Measurements from ENCODE around the gene ERAS. TPM values are rescaled to one million over a fixed set of nuclear protein-coding genes. Genes with fewer than 3 reads are reported as not detected.
"Not testable (repeated sequence)": the region's sequence is repeated elsewhere in the genome, so short reads cannot be mapped to it uniquely, and the experiment has no call there.

The ERAS gene
- total and polyA plus RNA-seq, 4 donors: not detected

DNA sequence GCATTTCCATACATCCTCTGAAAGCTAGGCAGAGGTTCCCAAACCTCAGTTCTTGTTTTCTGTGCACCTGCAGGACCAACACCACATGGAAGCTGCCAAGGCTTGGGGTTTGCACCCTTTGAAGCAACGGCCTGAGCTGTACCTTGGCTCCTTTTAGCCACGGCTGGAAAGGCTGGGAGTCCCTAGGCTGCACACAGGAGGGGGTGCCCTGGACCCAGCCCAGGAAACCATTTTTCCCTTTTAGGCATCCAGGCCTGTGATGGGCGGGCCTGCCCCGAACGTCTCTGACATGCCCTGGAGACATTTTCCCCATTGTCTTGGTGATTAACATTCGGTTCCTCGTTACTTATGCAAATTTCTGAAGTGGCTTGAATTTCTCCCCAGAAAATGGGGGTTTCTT is 26.5 kb downstream of the ERAS start:
- 88% methylated on average over 7 of the region's 7 CpGs for WGBS
- TF ChIP-seq, protein P1, sequence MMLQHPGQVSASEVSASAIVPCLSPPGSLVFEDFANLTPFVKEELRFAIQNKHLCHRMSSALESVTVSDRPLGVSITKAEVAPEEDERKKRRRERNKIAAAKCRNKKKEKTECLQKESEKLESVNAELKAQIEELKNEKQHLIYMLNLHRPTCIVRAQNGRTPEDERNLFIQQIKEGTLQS (IDR thresholded peaks at IDR 0.05): no peak
- no peak for TF ChIP-seq FOXA1 (IDR thresholded peaks at IDR 0.05)
- no peak for TF ChIP-seq RAD21 (IDR thresholded peaks at IDR 0.05)
- no peak for TF ChIP-seq GABPA (IDR thresholded peaks at IDR 0.05 in 1 of 2, conservative IDR thresholded peaks at IDR 0.05 in 1 of 2)
- TF ChIP-seq JUND (IDR thresholded peaks at IDR 0.05): no peak
- no peak for TF ChIP-seq TAF1 (conservative IDR thresholded peaks at IDR 0.05)
- no peak for TF ChIP-seq SP1 (IDR thresholded peaks at IDR 0.05)
- TF ChIP-seq RXRA (IDR thresholded peaks at IDR 0.05): no peak
- TF ChIP-seq EGR1 (IDR thresholded peaks at IDR 0.05; ENCODE audit: low read depth in 2 of 2): no peak
- TF ChIP-seq, protein P2, sequence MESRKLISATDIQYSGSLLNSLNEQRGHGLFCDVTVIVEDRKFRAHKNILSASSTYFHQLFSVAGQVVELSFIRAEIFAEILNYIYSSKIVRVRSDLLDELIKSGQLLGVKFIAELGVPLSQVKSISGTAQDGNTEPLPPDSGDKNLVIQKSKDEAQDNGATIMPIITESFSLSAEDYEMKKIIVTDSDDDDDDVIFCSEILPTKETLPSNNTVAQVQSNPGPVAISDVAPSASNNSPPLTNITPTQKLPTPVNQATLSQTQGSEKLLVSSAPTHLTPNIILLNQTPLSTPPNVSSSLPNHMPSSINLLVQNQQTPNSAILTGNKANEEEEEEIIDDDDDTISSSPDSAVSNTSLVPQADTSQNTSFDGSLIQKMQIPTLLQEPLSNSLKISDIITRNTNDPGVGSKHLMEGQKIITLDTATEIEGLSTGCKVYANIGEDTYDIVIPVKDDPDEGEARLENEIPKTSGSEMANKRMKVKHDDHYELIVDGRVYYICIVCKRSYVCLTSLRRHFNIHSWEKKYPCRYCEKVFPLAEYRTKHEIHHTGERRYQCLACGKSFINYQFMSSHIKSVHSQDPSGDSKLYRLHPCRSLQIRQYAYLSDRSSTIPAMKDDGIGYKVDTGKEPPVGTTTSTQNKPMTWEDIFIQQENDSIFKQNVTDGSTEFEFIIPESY (IDR thresholded peaks at IDR 0.05): no peak
- no peak for TF ChIP-seq YY1 (IDR thresholded peaks at IDR 0.05)
- H3K27me3 ChIP-seq (ENCODE audit: control insufficient read depth in 4 of 4, insufficient read depth in 4 of 4, low read length in 3 of 4): peaks cover 0 to 4% (median 0%) of the 10 kb centered on the region in 4 donors
- H3K9ac ChIP-seq (ENCODE audit: low read depth in 1 of 2, low read length in 2 of 2): no peak overlapping the region
- no peak for DNase-seq (ENCODE audit: low spot score)
- H3K4me3 ChIP-seq (ENCODE audit: low read depth in 1 of 3, low read length in 3 of 3): no peak overlapping the region
- H3K36me3 ChIP-seq (ENCODE audit: control insufficient read depth in 4 of 4, insufficient read depth in 3 of 4, low read depth in 1 of 4, low read length in 3 of 4): no peaks in the 10 kb centered on the region
- no peaks in the 10 kb centered on the region for H3K4me1 ChIP-seq (ENCODE audit: control insufficient read depth in 4 of 4, insufficient read depth in 4 of 4, low read length in 3 of 4)
- no peak overlapping the region for H3K27ac ChIP-seq (ENCODE audit: low read depth in 1 of 2, low read length in 2 of 2)
- no peaks in the 10 kb centered on the region for H3K9me3 ChIP-seq (ENCODE audit: control insufficient read depth in 4 of 4, low read length in 3 of 4)

DNA sequence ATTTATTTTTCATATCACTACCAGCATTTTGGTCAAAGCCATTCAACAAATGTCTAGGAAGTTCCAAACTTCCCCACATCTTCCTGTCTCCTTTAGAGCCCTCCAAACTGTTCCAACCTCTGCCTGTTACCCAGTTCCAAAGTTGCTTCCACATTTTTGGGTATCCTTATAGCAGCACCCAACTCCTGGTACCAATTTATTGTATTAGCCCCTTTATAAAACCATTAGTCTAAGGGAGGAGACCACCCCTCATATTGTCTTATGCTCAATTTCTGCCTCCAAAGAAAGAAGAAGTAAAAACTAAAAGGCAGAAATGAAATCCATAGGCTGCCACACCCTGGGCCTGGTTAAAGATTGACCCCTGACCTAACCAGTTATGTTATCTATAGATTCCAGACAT is 27.2 kb downstream of the ERAS start:
- not testable (repeated sequence) for H3K36me3 ChIP-seq (ENCODE audit: control insufficient read depth in 4 of 4, insufficient read depth in 3 of 4, low read depth in 1 of 4, low read length in 3 of 4); H3K4me3 ChIP-seq (ENCODE audit: low read depth in 1 of 3, low read length in 3 of 3); H3K9ac ChIP-seq (ENCODE audit: low read depth in 1 of 2, low read length in 2 of 2); H3K9me3 ChIP-seq (ENCODE audit: control insufficient read depth in 4 of 4, low read length in 3 of 4); DNase-seq (ENCODE audit: low spot score); H3K27ac ChIP-seq (ENCODE audit: low read depth in 1 of 2, low read length in 2 of 2); H3K4me1 ChIP-seq (ENCODE audit: control insufficient read depth in 4 of 4, insufficient read depth in 4 of 4, low read length in 3 of 4); H3K27me3 ChIP-seq (ENCODE audit: control insufficient read depth in 4 of 4, insufficient read depth in 4 of 4, low read length in 3 of 4)

DNA sequence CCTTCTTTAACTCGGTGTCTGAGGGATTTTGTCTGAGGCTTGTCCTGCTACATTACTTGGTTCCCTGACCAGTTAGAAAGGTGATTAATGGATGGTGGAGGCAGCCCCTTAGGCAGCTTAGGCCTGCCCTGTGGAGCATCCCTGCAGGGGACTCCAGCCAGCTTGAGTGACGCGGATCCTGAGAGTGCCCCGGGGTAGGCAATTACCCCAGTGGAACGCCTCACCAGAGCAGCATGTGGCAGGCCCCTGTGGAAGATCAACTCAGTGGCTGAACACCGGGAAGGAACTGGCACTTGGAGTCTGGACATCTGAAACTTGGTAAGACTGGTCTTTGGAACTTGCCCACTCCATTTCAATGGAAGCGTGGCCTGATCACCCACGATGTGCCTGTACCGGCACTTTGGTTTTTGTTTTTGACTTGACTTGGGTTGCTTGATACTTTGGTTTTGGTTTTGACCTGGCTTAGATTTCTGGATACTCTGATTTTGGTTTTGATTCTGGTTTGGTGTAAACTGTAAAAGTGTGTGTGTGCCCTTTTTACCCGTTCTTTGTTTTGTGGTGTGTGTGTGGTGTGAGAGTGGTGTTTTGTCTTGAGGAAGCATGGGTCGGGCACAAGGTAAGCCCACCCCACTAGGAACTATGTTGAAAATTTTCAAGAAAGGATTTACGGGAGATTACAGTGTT is 27.9 kb downstream of the ERAS start:
- H3K36me3 ChIP-seq (ENCODE audit: control insufficient read depth in 4 of 4, insufficient read depth in 3 of 4, low read depth in 1 of 4, low read length in 3 of 4); H3K4me3 ChIP-seq (ENCODE audit: low read depth in 1 of 3, low read length in 3 of 3); DNase-seq (ENCODE audit: low spot score); H3K4me1 ChIP-seq (ENCODE audit: control insufficient read depth in 4 of 4, insufficient read depth in 4 of 4, low read length in 3 of 4); H3K9me3 ChIP-seq (ENCODE audit: control insufficient read depth in 4 of 4, low read length in 3 of 4); H3K9ac ChIP-seq (ENCODE audit: low read depth in 1 of 2, low read length in 2 of 2); H3K27me3 ChIP-seq (ENCODE audit: control insufficient read depth in 4 of 4, insufficient read depth in 4 of 4, low read length in 3 of 4); H3K27ac ChIP-seq (ENCODE audit: low read depth in 1 of 2, low read length in 2 of 2): not testable (repeated sequence)
- 95% methylated on average over 12 of the region's 12 CpGs for WGBS

DNA sequence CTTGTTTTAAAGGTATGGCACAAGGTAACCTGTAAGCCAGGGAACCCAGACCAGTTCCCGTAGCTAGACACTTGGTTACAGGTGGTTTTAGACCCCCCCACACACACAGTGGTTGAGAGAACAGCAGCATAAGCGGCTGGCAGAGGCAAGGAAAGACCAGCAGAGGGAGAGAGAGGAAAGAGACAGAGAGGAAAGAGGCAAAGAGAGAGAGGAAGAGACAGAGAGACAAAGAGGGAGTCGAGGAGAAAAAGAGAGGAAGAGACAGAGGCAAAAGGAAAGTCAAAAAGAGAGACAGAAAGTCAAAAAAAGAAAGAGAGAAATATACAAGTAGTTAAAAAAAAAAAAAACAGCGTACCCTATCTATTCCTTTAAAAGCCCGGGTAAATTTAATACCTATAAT is 28.6 kb downstream of the ERAS start:
- WGBS: 43% methylated on average over 5 of the region's 5 CpGs
- no peak for DNase-seq (ENCODE audit: low spot score)
- H3K4me1 ChIP-seq (ENCODE audit: control insufficient read depth in 4 of 4, insufficient read depth in 4 of 4, low read length in 3 of 4): no peaks in the 10 kb centered on the region
- peaks cover 0 to 4% (median 0%) of the 10 kb centered on the region in 4 donors for H3K27me3 ChIP-seq (ENCODE audit: control insufficient read depth in 4 of 4, insufficient read depth in 4 of 4, low read length in 3 of 4)
- no peak overlapping the region for H3K9ac ChIP-seq (ENCODE audit: low read depth in 1 of 2, low read length in 2 of 2)
- H3K27ac ChIP-seq (ENCODE audit: low read depth in 1 of 2, low read length in 2 of 2): no peak overlapping the region
- H3K36me3 ChIP-seq (ENCODE audit: control insufficient read depth in 4 of 4, insufficient read depth in 3 of 4, low read depth in 1 of 4, low read length in 3 of 4): no peaks in the 10 kb centered on the region
- H3K4me3 ChIP-seq (ENCODE audit: low read depth in 1 of 3, low read length in 3 of 3): no peak overlapping the region
- H3K9me3 ChIP-seq (ENCODE audit: control insufficient read depth in 4 of 4, low read length in 3 of 4): no peaks in the 10 kb centered on the region
- TF ChIP-seq RAD21 (IDR thresholded peaks at IDR 0.05) (peak in 1 of 2 donors; percentile 19), FOXA2 (IDR thresholded peaks at IDR 0.05) (no peak), HNF4A (conservative IDR thresholded peaks at IDR 0.05) (no peak)
- TF ChIP-seq, protein P3, sequence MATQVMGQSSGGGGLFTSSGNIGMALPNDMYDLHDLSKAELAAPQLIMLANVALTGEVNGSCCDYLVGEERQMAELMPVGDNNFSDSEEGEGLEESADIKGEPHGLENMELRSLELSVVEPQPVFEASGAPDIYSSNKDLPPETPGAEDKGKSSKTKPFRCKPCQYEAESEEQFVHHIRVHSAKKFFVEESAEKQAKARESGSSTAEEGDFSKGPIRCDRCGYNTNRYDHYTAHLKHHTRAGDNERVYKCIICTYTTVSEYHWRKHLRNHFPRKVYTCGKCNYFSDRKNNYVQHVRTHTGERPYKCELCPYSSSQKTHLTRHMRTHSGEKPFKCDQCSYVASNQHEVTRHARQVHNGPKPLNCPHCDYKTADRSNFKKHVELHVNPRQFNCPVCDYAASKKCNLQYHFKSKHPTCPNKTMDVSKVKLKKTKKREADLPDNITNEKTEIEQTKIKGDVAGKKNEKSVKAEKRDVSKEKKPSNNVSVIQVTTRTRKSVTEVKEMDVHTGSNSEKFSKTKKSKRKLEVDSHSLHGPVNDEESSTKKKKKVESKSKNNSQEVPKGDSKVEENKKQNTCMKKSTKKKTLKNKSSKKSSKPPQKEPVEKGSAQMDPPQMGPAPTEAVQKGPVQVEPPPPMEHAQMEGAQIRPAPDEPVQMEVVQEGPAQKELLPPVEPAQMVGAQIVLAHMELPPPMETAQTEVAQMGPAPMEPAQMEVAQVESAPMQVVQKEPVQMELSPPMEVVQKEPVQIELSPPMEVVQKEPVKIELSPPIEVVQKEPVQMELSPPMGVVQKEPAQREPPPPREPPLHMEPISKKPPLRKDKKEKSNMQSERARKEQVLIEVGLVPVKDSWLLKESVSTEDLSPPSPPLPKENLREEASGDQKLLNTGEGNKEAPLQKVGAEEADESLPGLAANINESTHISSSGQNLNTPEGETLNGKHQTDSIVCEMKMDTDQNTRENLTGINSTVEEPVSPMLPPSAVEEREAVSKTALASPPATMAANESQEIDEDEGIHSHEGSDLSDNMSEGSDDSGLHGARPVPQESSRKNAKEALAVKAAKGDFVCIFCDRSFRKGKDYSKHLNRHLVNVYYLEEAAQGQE (IDR thresholded peaks at IDR 0.05): no peak

All from liver (tissue), 9 donors.